Panc1 (cell line): ENCODE measurements around the gene CLK4. TPM values are rescaled to one million over a fixed set of nuclear protein-coding genes. Genes with fewer than 3 reads are reported as not detected.
A peak's percentile ranks its signal among the peaks of the same experiment; 100 is the strongest.

Experiments used
- ATAC-seq: fragments of 200-7000 bp; cut with Tn5 transposase; 2 replicates; pipeline ENCODE4 v1.9.1; 2020; ENCODE audit warnings: mild to moderate bottlenecking, moderate library complexity
- BruUV-seq: library from RNA; stranded (reverse); fragments of 400-500 nt; replicated peaks from 2 replicates; lab custom pipeline; 2021; lab: Mats Ljungman, UMichigan
- CTCF ChIA-PET: fragments of 300-600 bp; sonication (Branson Sonifier 250); formaldehyde crosslinking; loops from one replicate; lab custom pipeline; 2022; ENCODE audit warnings: antibody characterized with exemption; lab: Charles Lee
- POLR2A ChIA-PET: fragments of 300-600 bp; sonication (Branson Sonifier 250); formaldehyde crosslinking; loops from one replicate; lab custom pipeline; 2022; ENCODE audit warnings: antibody characterized with exemption; lab: Charles Lee
- DNase-seq: peaks from one replicate; pipeline ENCODE4 v3.0.0-alpha.2; 2010; ENCODE audit warnings: low read depth, low spot score
- H3K27ac ChIP-seq: 2 replicates; pipeline ENCODE4 v1.5.1; 2011; ENCODE audit warnings: mild to moderate bottlenecking, low read length, inconsistent platforms
- H3K27me3 ChIP-seq: fragments of 200-500 bp; sonication (Bioruptor generic); 2 replicates; pipeline ENCODE4 v1.6.0; 2014; ENCODE audit warnings: low read length, inconsistent platforms; ENCODE audit not compliant: control insufficient read depth, insufficient read depth
- H3K36me3 ChIP-seq: fragments of 200-500 bp; sonication (Bioruptor generic); 2 replicates; pipeline ENCODE4 v1.5.1; 2014; ENCODE audit warnings: inconsistent platforms, mild to moderate bottlenecking, low read length, moderate library complexity; ENCODE audit not compliant: control insufficient read depth, insufficient read depth
- H3K4me1 ChIP-seq: 2 replicates; pipeline ENCODE4 v1.5.1; 2011; ENCODE audit warnings: inconsistent platforms, mild to moderate bottlenecking, low read length, moderate library complexity; ENCODE audit not compliant: control insufficient read depth, insufficient read depth
- H3K4me3 ChIP-seq, 2 experiments: 2 replicates each; pipeline ENCODE4 v1.5.1; 2011 to 2012; ENCODE audit warnings: low read depth in 2 of 2, low read length in 2 of 2, mild to moderate bottlenecking in 2 of 2, inconsistent platforms in 1 of 2, moderate library complexity in 1 of 2
- H3K9me3 ChIP-seq: fragments of 200-500 bp; sonication (Bioruptor generic); 2 replicates; pipeline ENCODE4 v1.5.1; 2014; ENCODE audit warnings: low read depth, mild to moderate bottlenecking, inconsistent platforms, low read length, moderate library complexity; ENCODE audit not compliant: control insufficient read depth, insufficient read depth
- POLR2AphosphoS5 ChIP-seq: IDR thresholded peaks from 2 replicates; pipeline ENCODE4 v1.6.1; 2012; ENCODE audit warnings: mild to moderate bottlenecking, low read depth, low read length, moderate library complexity
- SIN3A ChIP-seq: IDR thresholded peaks from 2 replicates; pipeline ENCODE4 v1.6.1; 2012; ENCODE audit warnings: low read depth, mild to moderate bottlenecking, low read length, moderate library complexity, borderline replicate concordance; ENCODE audit not compliant: insufficient read depth
- TCF7L2 ChIP-seq: IDR thresholded peaks from 2 replicates; pipeline ENCODE4 v1.6.1; 2011; ENCODE audit warnings: mild to moderate bottlenecking, low read depth, low read length, inconsistent platforms
- in situ Hi-C: cut with HindIII; loops from 2 replicates; pipeline ENCODE4 v1.10.0; 2016; ENCODE audit warnings: low sequenced_read_pairs, low pct_unique_long_range_greater_than_20kb
- intact Hi-C: fragments of 100-400 bp; cut with micrococcal nuclease; formaldehyde crosslinking; loops from one replicate; pipeline ENCODE4 v1.10.0; 2022; ENCODE audit not compliant: unreplicated experiment
- total RNA-seq: library from RNA; stranded (reverse); gene quantifications from one replicate; pipeline ENCODE4 v1.2.1, GENCODE V29; 2021; ENCODE audit not compliant: unreplicated experiment
- TF ChIP-seq, protein P1 (sequence below), 2 experiments: IDR thresholded peaks; 2 replicates each; pipeline ENCODE4 v1.6.1; 2011 to 2012; ENCODE audit warnings: low read depth in 2 of 2, control low read depth in 1 of 2, low read length in 1 of 2, mild to moderate bottlenecking in 1 of 2, moderate library complexity in 1 of 2; ENCODE audit not compliant: insufficient read depth in 1 of 2
- TF ChIP-seq, protein P2 (sequence below): fragments of 450-650 bp; IDR thresholded peaks from 2 replicates; pipeline ENCODE4 v1.5.1; 2017; ENCODE audit warnings: mild to moderate bottlenecking

The CLK4 gene
- total RNA-seq, 1 experiment from 2014 or later: 23.4 TPM

DNA sequence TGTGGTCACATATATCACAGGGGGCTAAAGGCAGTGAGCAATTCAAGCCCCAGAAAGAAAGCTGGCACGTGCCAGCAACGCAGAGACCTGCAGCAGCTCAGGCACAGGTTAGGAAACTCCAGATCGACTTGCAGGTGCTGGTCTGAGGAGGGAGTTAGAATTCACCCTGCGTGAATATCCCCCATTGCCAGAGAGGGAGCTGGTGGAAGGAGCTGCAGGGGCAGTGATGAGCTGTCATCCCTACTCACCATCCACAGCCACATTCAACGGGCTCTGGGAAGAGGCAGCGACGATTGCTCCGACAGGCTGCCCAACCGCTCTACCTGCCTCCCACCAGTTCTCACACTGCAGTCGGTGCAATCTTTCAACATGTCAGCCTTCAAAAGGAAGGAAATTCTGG, 40.8 kb upstream of the CLK4 start:
- no peak for ATAC-seq
- POLR2A ChIA-PET: no interaction called here

DNA sequence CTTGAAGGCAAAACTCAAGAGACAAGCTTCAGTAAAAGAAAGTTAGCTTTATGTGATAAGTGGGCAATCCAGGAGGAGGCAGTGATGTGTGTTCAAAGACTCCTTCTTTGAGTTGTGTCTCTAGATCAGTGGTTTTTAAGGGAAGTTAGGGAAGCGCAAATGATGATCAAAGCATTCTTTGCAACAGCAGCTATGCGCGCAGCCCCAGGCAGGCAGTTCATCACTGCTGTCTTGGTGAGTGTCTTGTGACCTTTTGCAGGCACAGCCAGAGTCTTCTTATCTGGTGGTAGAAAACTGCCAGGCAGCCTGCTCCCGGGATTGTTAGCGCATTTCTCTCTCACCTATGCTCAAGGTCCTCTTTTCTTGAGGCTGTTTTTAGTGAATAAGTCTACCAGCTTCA, 40.3 kb upstream of the CLK4 start:
- Histone ChIP-seq H3K27me3 (no peaks in the 10 kb centered on the region), H3K9me3 (no peaks in the 10 kb centered on the region), H3K36me3 (no peaks in the 10 kb centered on the region), H3K27ac (no peak overlapping the region), H3K4me1 (no peaks in the 10 kb centered on the region), H3K4me3 (no peak overlapping the region)
- ChIA-PET CTCF (no interaction called here), POLR2A (interaction anchor here (0.7 kb wide), 1 partner anchor 166 kb away, joined by 7 read pairs; no protein-coding TSS in a partner anchor)
- in situ Hi-C loops: no loop called here
- TF ChIP-seq, protein P1, sequence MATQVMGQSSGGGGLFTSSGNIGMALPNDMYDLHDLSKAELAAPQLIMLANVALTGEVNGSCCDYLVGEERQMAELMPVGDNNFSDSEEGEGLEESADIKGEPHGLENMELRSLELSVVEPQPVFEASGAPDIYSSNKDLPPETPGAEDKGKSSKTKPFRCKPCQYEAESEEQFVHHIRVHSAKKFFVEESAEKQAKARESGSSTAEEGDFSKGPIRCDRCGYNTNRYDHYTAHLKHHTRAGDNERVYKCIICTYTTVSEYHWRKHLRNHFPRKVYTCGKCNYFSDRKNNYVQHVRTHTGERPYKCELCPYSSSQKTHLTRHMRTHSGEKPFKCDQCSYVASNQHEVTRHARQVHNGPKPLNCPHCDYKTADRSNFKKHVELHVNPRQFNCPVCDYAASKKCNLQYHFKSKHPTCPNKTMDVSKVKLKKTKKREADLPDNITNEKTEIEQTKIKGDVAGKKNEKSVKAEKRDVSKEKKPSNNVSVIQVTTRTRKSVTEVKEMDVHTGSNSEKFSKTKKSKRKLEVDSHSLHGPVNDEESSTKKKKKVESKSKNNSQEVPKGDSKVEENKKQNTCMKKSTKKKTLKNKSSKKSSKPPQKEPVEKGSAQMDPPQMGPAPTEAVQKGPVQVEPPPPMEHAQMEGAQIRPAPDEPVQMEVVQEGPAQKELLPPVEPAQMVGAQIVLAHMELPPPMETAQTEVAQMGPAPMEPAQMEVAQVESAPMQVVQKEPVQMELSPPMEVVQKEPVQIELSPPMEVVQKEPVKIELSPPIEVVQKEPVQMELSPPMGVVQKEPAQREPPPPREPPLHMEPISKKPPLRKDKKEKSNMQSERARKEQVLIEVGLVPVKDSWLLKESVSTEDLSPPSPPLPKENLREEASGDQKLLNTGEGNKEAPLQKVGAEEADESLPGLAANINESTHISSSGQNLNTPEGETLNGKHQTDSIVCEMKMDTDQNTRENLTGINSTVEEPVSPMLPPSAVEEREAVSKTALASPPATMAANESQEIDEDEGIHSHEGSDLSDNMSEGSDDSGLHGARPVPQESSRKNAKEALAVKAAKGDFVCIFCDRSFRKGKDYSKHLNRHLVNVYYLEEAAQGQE (IDR thresholded peaks at IDR 0.05; ENCODE audit: insufficient read depth in 1 of 2, low read depth in 2 of 2, low read length in 1 of 2): no peak
- TF ChIP-seq SIN3A: no peak
- no peak for TF ChIP-seq POLR2AphosphoS5
- TF ChIP-seq, protein P2, sequence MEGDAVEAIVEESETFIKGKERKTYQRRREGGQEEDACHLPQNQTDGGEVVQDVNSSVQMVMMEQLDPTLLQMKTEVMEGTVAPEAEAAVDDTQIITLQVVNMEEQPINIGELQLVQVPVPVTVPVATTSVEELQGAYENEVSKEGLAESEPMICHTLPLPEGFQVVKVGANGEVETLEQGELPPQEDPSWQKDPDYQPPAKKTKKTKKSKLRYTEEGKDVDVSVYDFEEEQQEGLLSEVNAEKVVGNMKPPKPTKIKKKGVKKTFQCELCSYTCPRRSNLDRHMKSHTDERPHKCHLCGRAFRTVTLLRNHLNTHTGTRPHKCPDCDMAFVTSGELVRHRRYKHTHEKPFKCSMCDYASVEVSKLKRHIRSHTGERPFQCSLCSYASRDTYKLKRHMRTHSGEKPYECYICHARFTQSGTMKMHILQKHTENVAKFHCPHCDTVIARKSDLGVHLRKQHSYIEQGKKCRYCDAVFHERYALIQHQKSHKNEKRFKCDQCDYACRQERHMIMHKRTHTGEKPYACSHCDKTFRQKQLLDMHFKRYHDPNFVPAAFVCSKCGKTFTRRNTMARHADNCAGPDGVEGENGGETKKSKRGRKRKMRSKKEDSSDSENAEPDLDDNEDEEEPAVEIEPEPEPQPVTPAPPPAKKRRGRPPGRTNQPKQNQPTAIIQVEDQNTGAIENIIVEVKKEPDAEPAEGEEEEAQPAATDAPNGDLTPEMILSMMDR: no peak
- TF ChIP-seq TCF7L2: no peak
- intact Hi-C loops: no loop called here
- peak; percentile 30; the same call in 1 of the 2 replicates for ATAC-seq
- DNase-seq: no peak
- no TSS peak for BruUV-seq

More for the DNA sequence above, 40.8 kb upstream of the CLK4 start:
- intact Hi-C loops (no loop called here), in situ Hi-C loops (no loop called here)
- CTCF ChIA-PET: no interaction called here
- no peaks in the 10 kb centered on the region for H3K9me3 ChIP-seq
- no TSS peak for BruUV-seq
- TF ChIP-seq POLR2AphosphoS5 (no peak), TCF7L2 (no peak), SIN3A (no peak)
- TF ChIP-seq, protein P2: no peak
- TF ChIP-seq, protein P1 (IDR thresholded peaks at IDR 0.05; ENCODE audit: insufficient read depth in 1 of 2, low read depth in 2 of 2, low read length in 1 of 2): no peak
- no peak overlapping the region for H3K4me3 ChIP-seq
- H3K36me3 ChIP-seq: no peaks in the 10 kb centered on the region
- H3K27me3 ChIP-seq: no peaks in the 10 kb centered on the region
- no peaks in the 10 kb centered on the region for H3K4me1 ChIP-seq
- DNase-seq: no peak
- H3K27ac ChIP-seq: no peak overlapping the region
